ENCODE data around the gene CSGALNACT2.

GRCh38 chr10:43116596-43116995, 21.6 kb upstream of the CSGALNACT2 start:
- TF ChIP-seq TEAD4 (IDR thresholded peaks at IDR 0.05) (no peak), EGR1 (IDR thresholded peaks at IDR 0.05) (no peak)
